GM12878 (cell line): ENCODE measurements around the gene ZNF546. TPM values are rescaled to one million over a fixed set of nuclear protein-coding genes. Genes with fewer than 3 reads are reported as not detected.

Experiments used
- polyA plus RNA-seq, 11 experiments: library from polyadenylated mRNA; depleted of rRNA in 4 of 11; unstranded in 6 of 11; stranded (reverse) in 5 of 11; fragments of >200 nt; fragmentation: Nextera tagmentation in 4 of 11; fragmentation: Illumina TruSeq in 1 of 11; extraction: Ambion mirVana in 4 of 11; extraction: Trizol in 1 of 11; gene quantifications; 1 replicate in 1 of 11; 2 replicates in 10 of 11; pipeline versions ENCODE4 v1.2.1 to v1.2.3, GENCODE V29; 2011 to 2016; ENCODE audit warnings: inconsistent platforms in 2 of 11, missing spikeins in 2 of 11, low read depth in 1 of 11
- total RNA-seq, 4 experiments: library from RNA; depleted of rRNA in 3 of 4; stranded (reverse); fragments of >200 nt in 3 of 4; fragmentation: Illumina TruSeq in 1 of 4; extraction: Trizol in 1 of 4; gene quantifications; 2 replicates each; pipeline versions ENCODE4 v1.2.1 to v1.2.3, GENCODE V29; 2013 to 2021

The ZNF546 gene
- total and polyA plus RNA-seq, 10 of the 15 experiments (the other 5 are each of a cell fraction or from before 2014, with no cell fraction given) = 0.88 to 4.1 (median 2.4) TPM

Other genes with a start within 250 kb of the ZNF546 start
Only the 7 nearest of the 10 such genes appear.
- gene DYRK1B, start 162.9 kb upstream of the ZNF546 start, total RNA-seq (2014; rRNA removed) = 2.9 and 3.6 TPM in 2 replicates
- gene DYRK1B, start 162.9 kb upstream of the ZNF546 start, total RNA-seq (2014; rRNA removed; fragmentation: Illumina TruSeq; extraction: Trizol) = 1.7 and 2.0 TPM in 2 replicates
- 8.9 and 10.2 TPM in 2 replicates for gene DYRK1B, start 162.9 kb upstream of the ZNF546 start, total RNA-seq (2021)
- 2.7 and 2.9 TPM in 2 replicates for gene DYRK1B, start 162.9 kb upstream of the ZNF546 start, polyA plus RNA-seq (2011; rRNA removed)
- gene DYRK1B, start 162.9 kb upstream of the ZNF546 start, polyA plus RNA-seq (2014; fragmentation: Illumina TruSeq; extraction: Trizol) = 2.1 and 3.4 TPM in 2 replicates
- gene DYRK1B, start 162.9 kb upstream of the ZNF546 start, polyA plus RNA-seq (2014; fragmentation: Nextera tagmentation; extraction: Ambion mirVana) = under 1 TPM in 1 of 2 experiments, not detected in 1; 0.07 TPM
- gene DYRK1B, start 162.9 kb upstream of the ZNF546 start, polyA plus RNA-seq (2014; rRNA removed) = 5.6 and 6.0 TPM in 2 replicates
- gene DYRK1B, start 162.9 kb upstream of the ZNF546 start, polyA plus RNA-seq (2016; fragmentation: Nextera tagmentation; extraction: Ambion mirVana) = 1 to 10 TPM; 2.9 to 4.3 TPM
- gene FBL, start 150.7 kb upstream of the ZNF546 start, total RNA-seq (2014; rRNA removed) = 323 and 343 TPM in 2 replicates
- gene FBL, start 150.7 kb upstream of the ZNF546 start, total RNA-seq (2014; rRNA removed; fragmentation: Illumina TruSeq; extraction: Trizol) = 497 and 501 TPM in 2 replicates
- 534 and 544 TPM in 2 replicates for gene FBL, start 150.7 kb upstream of the ZNF546 start, total RNA-seq (2021)
- gene FBL, start 150.7 kb upstream of the ZNF546 start, polyA plus RNA-seq (2011; rRNA removed) = 442 and 775 TPM in 2 replicates
- 865 and 1,083 TPM in 2 replicates for gene FBL, start 150.7 kb upstream of the ZNF546 start, polyA plus RNA-seq (2014; fragmentation: Illumina TruSeq; extraction: Trizol)
- gene FBL, start 150.7 kb upstream of the ZNF546 start, polyA plus RNA-seq (2014; fragmentation: Nextera tagmentation; extraction: Ambion mirVana) = 100 to 1,000 TPM; 156 to 460 TPM
- 568 and 589 TPM in 2 replicates for gene FBL, start 150.7 kb upstream of the ZNF546 start, polyA plus RNA-seq (2014; rRNA removed)
- gene FBL, start 150.7 kb upstream of the ZNF546 start, polyA plus RNA-seq (2016; fragmentation: Nextera tagmentation; extraction: Ambion mirVana) = 100 to 1,000 TPM; 253 to 257 TPM
- 0.38 and 0.56 TPM in 2 replicates for gene FCGBP, start 62.4 kb upstream of the ZNF546 start, total RNA-seq (2014; rRNA removed)
- gene FCGBP, start 62.4 kb upstream of the ZNF546 start, total RNA-seq (2014; rRNA removed; fragmentation: Illumina TruSeq; extraction: Trizol) = 0.41 and 0.45 TPM in 2 replicates
- gene FCGBP, start 62.4 kb upstream of the ZNF546 start, total RNA-seq (2021) = 2.6 and 3.2 TPM in 2 replicates
- 0.19 and 0.30 TPM in 2 replicates for gene FCGBP, start 62.4 kb upstream of the ZNF546 start, polyA plus RNA-seq (2011; rRNA removed)
- 0.19 TPM in 1 of 2 replicates, not detected in the other for gene FCGBP, start 62.4 kb upstream of the ZNF546 start, polyA plus RNA-seq (2014; fragmentation: Illumina TruSeq; extraction: Trizol)
- gene FCGBP, start 62.4 kb upstream of the ZNF546 start, polyA plus RNA-seq (2014; fragmentation: Nextera tagmentation; extraction: Ambion mirVana) = under 1 TPM in 1 of 2 experiments, not detected in 1; 0.02 TPM
- 0.73 and 1.0 TPM in 2 replicates for gene FCGBP, start 62.4 kb upstream of the ZNF546 start, polyA plus RNA-seq (2014; rRNA removed)
- under 1 TPM in 1 of 2 experiments, not detected in 1; 0.21 TPM for gene FCGBP, start 62.4 kb upstream of the ZNF546 start, polyA plus RNA-seq (2016; fragmentation: Nextera tagmentation; extraction: Ambion mirVana)
- 134 and 138 TPM in 2 replicates for gene PSMC4, start 25.9 kb upstream of the ZNF546 start, total RNA-seq (2014; rRNA removed)
- 97.2 and 103 TPM in 2 replicates for gene PSMC4, start 25.9 kb upstream of the ZNF546 start, total RNA-seq (2014; rRNA removed; fragmentation: Illumina TruSeq; extraction: Trizol)
- 109 TPM in 2 replicates for gene PSMC4, start 25.9 kb upstream of the ZNF546 start, total RNA-seq (2021)
- 20.9 and 55.2 TPM in 2 replicates for gene PSMC4, start 25.9 kb upstream of the ZNF546 start, polyA plus RNA-seq (2011; rRNA removed)
- 87.6 and 115 TPM in 2 replicates for gene PSMC4, start 25.9 kb upstream of the ZNF546 start, polyA plus RNA-seq (2014; fragmentation: Illumina TruSeq; extraction: Trizol)
- 100 to 1,000 TPM; 203 to 328 TPM for gene PSMC4, start 25.9 kb upstream of the ZNF546 start, polyA plus RNA-seq (2014; fragmentation: Nextera tagmentation; extraction: Ambion mirVana)
- 84.1 and 99.7 TPM in 2 replicates for gene PSMC4, start 25.9 kb upstream of the ZNF546 start, polyA plus RNA-seq (2014; rRNA removed)
- 100 to 1,000 TPM; 176 to 182 TPM for gene PSMC4, start 25.9 kb upstream of the ZNF546 start, polyA plus RNA-seq (2016; fragmentation: Nextera tagmentation; extraction: Ambion mirVana)
- gene ZNF780B, start 59.2 kb downstream of the ZNF546 start, total RNA-seq (2014; rRNA removed) = 8.4 and 13.7 TPM in 2 replicates
- 18.8 and 23.9 TPM in 2 replicates for gene ZNF780B, start 59.2 kb downstream of the ZNF546 start, total RNA-seq (2014; rRNA removed; fragmentation: Illumina TruSeq; extraction: Trizol)
- 19.0 and 20.2 TPM in 2 replicates for gene ZNF780B, start 59.2 kb downstream of the ZNF546 start, total RNA-seq (2021)
- gene ZNF780B, start 59.2 kb downstream of the ZNF546 start, polyA plus RNA-seq (2011; rRNA removed) = 24.0 and 26.3 TPM in 2 replicates
- 20.5 and 35.1 TPM in 2 replicates for gene ZNF780B, start 59.2 kb downstream of the ZNF546 start, polyA plus RNA-seq (2014; fragmentation: Illumina TruSeq; extraction: Trizol)
- gene ZNF780B, start 59.2 kb downstream of the ZNF546 start, polyA plus RNA-seq (2014; fragmentation: Nextera tagmentation; extraction: Ambion mirVana) = 10 to 100 TPM in 1 of 2 experiments, 1 to 10 TPM in 1; 9.3 to 10.7 TPM
- gene ZNF780B, start 59.2 kb downstream of the ZNF546 start, polyA plus RNA-seq (2014; rRNA removed) = 8.0 and 13.9 TPM in 2 replicates
- gene ZNF780B, start 59.2 kb downstream of the ZNF546 start, polyA plus RNA-seq (2016; fragmentation: Nextera tagmentation; extraction: Ambion mirVana) = 1 to 10 TPM; 7.3 to 9.0 TPM
- 13.8 and 19.8 TPM in 2 replicates for gene ZNF780A, start 93.9 kb downstream of the ZNF546 start, total RNA-seq (2014; rRNA removed)
- 19.5 and 22.8 TPM in 2 replicates for gene ZNF780A, start 93.9 kb downstream of the ZNF546 start, total RNA-seq (2014; rRNA removed; fragmentation: Illumina TruSeq; extraction: Trizol)
- 17.0 and 19.0 TPM in 2 replicates for gene ZNF780A, start 93.9 kb downstream of the ZNF546 start, total RNA-seq (2021)
- gene ZNF780A, start 93.9 kb downstream of the ZNF546 start, polyA plus RNA-seq (2011; rRNA removed) = 26.5 and 33.8 TPM in 2 replicates
- 18.2 and 22.7 TPM in 2 replicates for gene ZNF780A, start 93.9 kb downstream of the ZNF546 start, polyA plus RNA-seq (2014; fragmentation: Illumina TruSeq; extraction: Trizol)
- 10 to 100 TPM; 19.6 to 27.6 TPM for gene ZNF780A, start 93.9 kb downstream of the ZNF546 start, polyA plus RNA-seq (2014; fragmentation: Nextera tagmentation; extraction: Ambion mirVana)
- gene ZNF780A, start 93.9 kb downstream of the ZNF546 start, polyA plus RNA-seq (2014; rRNA removed) = 11.4 and 16.2 TPM in 2 replicates
- gene ZNF780A, start 93.9 kb downstream of the ZNF546 start, polyA plus RNA-seq (2016; fragmentation: Nextera tagmentation; extraction: Ambion mirVana) = 10 to 100 TPM; 10.9 to 12.0 TPM
- gene MAP3K10, start 194.4 kb downstream of the ZNF546 start, total RNA-seq (2014; rRNA removed) = 9.0 and 13.6 TPM in 2 replicates
- 4.5 and 5.0 TPM in 2 replicates for gene MAP3K10, start 194.4 kb downstream of the ZNF546 start, total RNA-seq (2014; rRNA removed; fragmentation: Illumina TruSeq; extraction: Trizol)
- gene MAP3K10, start 194.4 kb downstream of the ZNF546 start, total RNA-seq (2021) = 14.1 and 16.6 TPM in 2 replicates
- 1.3 and 2.2 TPM in 2 replicates for gene MAP3K10, start 194.4 kb downstream of the ZNF546 start, polyA plus RNA-seq (2011; rRNA removed)
- gene MAP3K10, start 194.4 kb downstream of the ZNF546 start, polyA plus RNA-seq (2014; fragmentation: Illumina TruSeq; extraction: Trizol) = 1.1 and 2.5 TPM in 2 replicates
- gene MAP3K10, start 194.4 kb downstream of the ZNF546 start, polyA plus RNA-seq (2014; fragmentation: Nextera tagmentation; extraction: Ambion mirVana) = under 1 TPM; 0.11 to 0.16 TPM
- gene MAP3K10, start 194.4 kb downstream of the ZNF546 start, polyA plus RNA-seq (2014; rRNA removed) = 9.9 and 15.1 TPM in 2 replicates
- 1 to 10 TPM in 1 of 2 experiments, under 1 TPM in 1; 0.53 to 2.7 TPM for gene MAP3K10, start 194.4 kb downstream of the ZNF546 start, polyA plus RNA-seq (2016; fragmentation: Nextera tagmentation; extraction: Ambion mirVana)